Activated T-helper 2 cell treated with anti-CD3 and anti-CD28 coated beads, Interferon-gamma antibody, Interleukin-2, Interleukin-4, amounts not matched to agents 10 μg/mL and 5 μg/mL and 100 μg/mL, durations not matched to agents 14 hours and 24 hours and 36 hours (primary cell): Measurements from ENCODE around the gene SLC39A3. TPM values are rescaled to one million over a fixed set of nuclear protein-coding genes. Genes with fewer than 3 reads are reported as not detected.

ENCODE experiments used
- DNase-seq: peaks from one replicate; pipeline ENCODE4 v3.0.0; 2021; ENCODE audit warnings: low spot score
- H3K27ac Mint-ChIP-seq: one replicate; pipeline ENCODE4 v1.8.0; 2021; ENCODE audit warnings: mixed read lengths
- H3K27me3 Mint-ChIP-seq: one replicate; pipeline ENCODE4 v1.8.0; 2021; ENCODE audit warnings: low read depth, mixed read lengths
- H3K36me3 Mint-ChIP-seq: one replicate; pipeline ENCODE4 v1.8.0; 2021; ENCODE audit warnings: low read depth, mixed read lengths
- H3K4me1 Mint-ChIP-seq: one replicate; pipeline ENCODE4 v1.8.0; 2021; ENCODE audit warnings: low read depth, mixed read lengths
- H3K4me3 Mint-ChIP-seq: one replicate; pipeline ENCODE4 v1.8.0; 2021; ENCODE audit warnings: low read depth, mild to moderate bottlenecking, moderate library complexity, mixed read lengths
- H3K9me3 Mint-ChIP-seq: one replicate; pipeline ENCODE4 v1.8.0; 2021; ENCODE audit warnings: mixed read lengths
- intact Hi-C: fragments of 100-400 bp; cut with micrococcal nuclease; formaldehyde crosslinking; loops from one replicate; pipeline ENCODE4 v1.15.1; 2023
- total RNA-seq: library from RNA; stranded (reverse); gene quantifications from 2 replicates; pipeline ENCODE4 v1.2.3, GENCODE V29; 2022

Gene SLC39A3
- total RNA-seq, 1 donor from 2014 or later: 39.4 TPM

DNA sequence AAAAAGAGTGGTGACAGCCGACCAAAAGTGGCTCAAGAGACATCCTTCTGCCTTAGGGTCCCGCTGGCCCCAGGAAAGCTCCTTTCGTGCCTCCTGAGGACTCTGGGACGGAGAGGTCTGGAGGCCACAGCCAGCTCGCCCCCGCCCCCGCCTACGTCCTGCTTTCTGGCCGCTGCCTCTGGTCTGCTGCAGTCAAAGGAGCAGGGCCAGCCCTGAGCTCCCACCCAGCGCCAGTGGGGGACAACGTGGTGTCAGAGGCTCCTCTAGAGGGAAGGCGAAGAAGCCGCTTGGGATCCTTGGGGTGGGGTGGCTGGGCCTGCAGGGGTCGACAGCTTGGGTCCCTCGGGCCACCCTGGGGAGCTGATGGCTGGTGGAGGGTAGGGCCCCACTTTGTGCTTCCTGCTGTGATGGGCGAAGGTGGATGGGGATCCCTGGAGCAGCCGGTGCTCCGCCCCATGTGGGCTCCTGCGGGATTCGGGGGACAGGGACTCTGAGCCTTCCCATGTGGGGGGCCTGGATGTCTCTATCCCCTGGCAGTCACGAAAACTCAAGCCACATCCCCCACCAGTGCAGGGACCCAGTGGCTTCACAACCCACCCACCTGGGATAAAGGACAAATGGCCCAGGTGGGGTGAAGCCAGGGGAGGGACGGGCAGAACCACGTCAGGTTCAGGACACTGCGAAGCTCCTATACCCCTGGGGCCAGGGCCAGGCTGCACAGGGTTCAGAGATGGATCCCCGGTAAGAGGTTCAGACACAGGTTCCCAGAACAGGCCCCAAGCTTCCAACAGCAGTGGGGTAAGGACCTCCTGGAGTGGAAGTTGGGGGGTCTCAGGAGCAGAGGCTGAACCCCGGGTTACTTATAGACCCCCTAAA, 9.6 kb downstream of the SLC39A3 start:
- Mint-ChIP-seq H3K4me3 (no peak overlapping the region), H3K36me3 (peaks cover 11% of the 10 kb centered on the region), H3K9me3 (no peaks in the 10 kb centered on the region), H3K4me1 (no peaks in the 10 kb centered on the region), H3K27me3 (peaks cover 2% of the 10 kb centered on the region), H3K27ac (no peak overlapping the region)
- intact Hi-C loops: no loop called here
- DNase-seq: no peak

DNA sequence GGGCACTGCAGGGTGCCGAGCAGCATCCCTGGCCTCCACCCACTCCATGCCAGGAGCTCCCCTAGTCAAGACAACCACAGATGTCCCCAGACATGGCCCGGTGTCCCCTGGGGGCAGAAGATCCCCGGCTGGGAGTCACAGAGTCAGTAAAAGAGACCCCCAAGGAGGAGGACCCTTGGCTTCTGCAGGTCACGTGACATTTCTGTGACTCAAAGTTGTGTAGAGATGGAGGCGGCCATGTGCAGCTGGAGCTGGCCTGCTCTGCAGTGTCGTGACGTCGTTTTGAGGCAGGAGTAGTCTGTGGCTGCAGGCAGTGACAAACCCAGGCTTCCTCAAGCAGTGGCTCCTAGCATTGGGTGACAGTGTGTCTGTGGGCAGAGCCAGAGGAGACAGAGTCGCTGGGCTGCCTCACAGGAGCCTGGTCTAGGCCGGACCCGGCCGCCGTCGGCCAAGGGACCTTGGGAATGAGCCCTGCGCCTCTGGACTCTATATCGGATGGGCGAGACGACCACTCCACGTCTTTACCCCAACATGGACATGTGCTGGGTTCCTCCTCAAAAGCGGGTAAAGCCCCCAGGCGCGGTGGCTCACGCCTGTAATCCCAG, 10.9 kb downstream of the SLC39A3 start:
- intact Hi-C loops: no loop called here
- H3K27me3 Mint-ChIP-seq: peaks cover 6% of the 10 kb centered on the region
- no peaks in the 10 kb centered on the region for H3K9me3 Mint-ChIP-seq
- DNase-seq: no peak
- H3K4me3 Mint-ChIP-seq: no peak overlapping the region
- H3K36me3 Mint-ChIP-seq: peaks cover 3% of the 10 kb centered on the region
- H3K27ac Mint-ChIP-seq: no peak overlapping the region
- no peaks in the 10 kb centered on the region for H3K4me1 Mint-ChIP-seq

DNA sequence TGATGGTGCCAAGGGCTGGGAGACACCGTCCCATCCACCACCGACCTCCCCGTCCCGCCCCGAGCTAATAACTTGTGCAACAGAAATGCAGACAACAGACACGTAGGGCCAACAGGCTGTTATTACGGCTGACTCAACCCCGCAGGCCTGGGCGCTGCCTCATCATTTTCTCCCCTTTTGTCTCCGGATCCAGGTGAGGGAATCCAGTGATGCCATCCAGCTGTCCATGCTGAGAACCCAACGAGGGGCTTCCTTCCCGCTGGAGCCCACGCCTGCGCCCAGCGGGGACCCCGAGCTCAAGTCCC, 12.2 kb downstream of the SLC39A3 start:
- no peaks in the 10 kb centered on the region for H3K9me3 Mint-ChIP-seq
- intact Hi-C loops: no loop called here
- DNase-seq: no peak

DNA sequence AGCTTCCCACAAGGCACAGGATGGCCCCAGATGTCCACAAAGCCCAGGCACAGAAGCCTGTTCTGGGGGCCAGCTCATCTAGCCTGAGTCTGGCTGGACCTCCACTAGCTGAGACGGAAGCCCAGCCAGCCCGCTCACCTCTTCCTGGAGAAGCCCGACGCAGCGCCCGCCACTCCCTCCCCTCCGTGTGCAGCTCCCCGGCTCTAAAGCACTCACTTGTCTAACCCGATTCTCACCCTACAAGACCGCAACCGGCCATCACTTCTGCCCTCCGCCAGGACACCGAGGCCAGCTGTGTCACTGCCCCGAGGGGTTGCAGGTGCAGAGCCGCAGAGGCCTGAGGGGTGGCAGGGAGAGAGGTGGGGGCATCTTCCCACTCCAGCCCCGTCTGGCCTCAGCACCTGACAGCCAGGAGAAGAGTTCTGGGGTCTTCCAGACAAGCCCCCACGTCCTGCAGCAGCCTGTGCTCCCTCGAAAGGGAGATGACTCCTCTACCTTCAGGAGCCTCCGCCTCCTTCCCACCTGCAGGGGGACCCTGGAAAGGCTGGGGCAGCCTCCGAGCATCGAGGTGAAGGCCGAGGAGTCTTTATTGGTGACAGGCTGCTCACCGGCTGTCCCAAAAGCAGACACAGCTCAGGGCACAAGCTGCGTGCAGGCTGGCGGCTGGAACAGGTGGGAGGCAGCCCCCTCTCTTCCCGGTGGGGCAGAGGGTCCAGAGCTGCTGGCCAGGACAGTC, 12.7 kb downstream of the SLC39A3 start:
- intact Hi-C loops: no loop called here
- Mint-ChIP-seq H3K27ac (no peak overlapping the region), H3K9me3 (no peaks in the 10 kb centered on the region), H3K36me3 (no peaks in the 10 kb centered on the region), H3K27me3 (peaks cover 9% of the 10 kb centered on the region), H3K4me1 (no peaks in the 10 kb centered on the region), H3K4me3 (no peak overlapping the region)
- no peak for DNase-seq

More for the DNA sequence above, 12.2 kb downstream of the SLC39A3 start:
- no peak overlapping the region for H3K27ac Mint-ChIP-seq
- H3K27me3 Mint-ChIP-seq: peaks cover 6% of the 10 kb centered on the region
- H3K36me3 Mint-ChIP-seq: no peaks in the 10 kb centered on the region
- H3K4me3 Mint-ChIP-seq: no peak overlapping the region
- no peaks in the 10 kb centered on the region for H3K4me1 Mint-ChIP-seq

DNA sequence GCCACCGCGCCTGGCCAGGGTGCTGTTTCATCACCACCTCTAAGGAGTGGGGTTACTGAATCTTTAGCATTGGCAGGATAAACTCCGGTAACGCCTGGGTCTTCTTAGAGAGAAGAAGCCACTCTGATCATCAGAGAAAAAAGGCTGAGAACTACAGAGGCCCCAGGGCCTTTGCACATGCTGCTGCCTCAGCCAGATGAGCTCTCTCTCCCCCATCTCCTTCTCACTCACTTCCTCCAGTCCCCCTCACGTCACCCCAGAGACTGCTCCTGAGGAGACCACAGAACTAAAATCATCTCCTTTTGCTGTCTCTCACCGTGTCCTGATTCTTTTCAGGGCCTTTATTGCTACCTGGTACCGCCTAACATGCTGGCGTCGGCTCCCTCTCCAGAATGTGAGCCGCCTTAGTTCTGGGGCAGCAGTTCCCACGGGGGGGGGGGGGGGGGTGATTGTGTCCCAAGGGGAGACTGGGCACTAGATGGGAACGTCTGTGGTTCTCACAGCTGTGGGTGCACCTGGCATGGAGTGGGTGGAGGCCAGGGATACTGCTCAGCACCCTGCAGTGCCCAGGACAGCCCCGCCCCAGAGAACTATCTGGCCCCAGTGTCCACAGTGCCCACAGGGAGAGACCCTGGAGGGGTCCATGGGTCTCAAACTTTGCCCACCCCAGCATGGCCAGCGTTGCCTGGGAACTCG, 13.5 kb downstream of the SLC39A3 start:
- H3K4me3 Mint-ChIP-seq: no peak overlapping the region
- intact Hi-C loops: no loop called here
- H3K27me3 Mint-ChIP-seq: peaks cover 14% of the 10 kb centered on the region

DNA sequence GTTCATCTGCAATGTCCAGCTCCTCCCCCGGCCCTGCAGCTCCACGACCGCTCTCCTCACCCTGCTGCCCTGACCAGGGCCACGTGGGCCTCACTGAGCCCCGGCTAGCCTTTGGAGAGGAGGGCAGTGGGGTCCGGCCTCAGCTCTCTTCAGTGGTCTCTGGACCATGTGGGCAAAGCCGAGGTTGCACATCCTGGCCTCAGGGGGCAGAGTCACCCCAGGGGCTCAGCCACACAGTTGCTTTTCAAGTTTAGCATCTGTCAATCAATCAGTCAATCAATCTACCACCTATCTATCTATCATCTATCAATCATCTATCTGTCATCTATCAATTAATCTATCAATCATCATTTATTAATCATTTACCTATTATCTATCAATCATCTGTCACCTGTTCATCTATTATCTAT, 15.7 kb downstream of the SLC39A3 start:
- Mint-ChIP-seq H3K4me3 (no peak overlapping the region), H3K27me3 (peaks cover 23% of the 10 kb centered on the region), H3K4me1 (no peaks in the 10 kb centered on the region), H3K27ac (no peak overlapping the region), H3K9me3 (no peaks in the 10 kb centered on the region), H3K36me3 (no peaks in the 10 kb centered on the region)
- DNase-seq: no peak
- intact Hi-C loops: no loop called here

More for the DNA sequence above, 13.5 kb downstream of the SLC39A3 start:
- Mint-ChIP-seq H3K27ac (no peak overlapping the region), H3K9me3 (no peaks in the 10 kb centered on the region), H3K4me1 (no peaks in the 10 kb centered on the region), H3K36me3 (no peaks in the 10 kb centered on the region)
- no peak for DNase-seq

DNA sequence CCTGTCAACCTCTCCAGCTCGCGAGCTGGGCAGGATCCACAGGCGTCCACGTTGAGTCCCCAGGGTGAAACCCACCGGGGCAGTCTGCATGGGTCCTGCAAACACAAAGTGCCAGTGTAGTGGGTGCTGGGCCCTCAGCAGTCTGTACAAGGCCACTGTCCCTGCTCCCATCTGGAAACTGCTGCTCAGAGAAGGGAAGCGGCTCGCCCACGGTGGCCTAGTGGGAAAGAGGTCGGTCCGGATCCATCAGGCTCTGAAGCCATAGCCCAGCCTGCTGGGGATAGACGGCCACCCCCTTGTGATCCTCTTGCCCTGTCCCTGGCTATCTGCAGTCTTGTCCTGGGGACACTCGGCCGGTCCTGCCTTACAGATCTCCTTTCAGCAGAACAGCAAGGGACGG, 16.1 kb downstream of the SLC39A3 start:
- no peak for DNase-seq
- Mint-ChIP-seq H3K4me3 (no peak overlapping the region), H3K9me3 (no peaks in the 10 kb centered on the region), H3K4me1 (no peaks in the 10 kb centered on the region), H3K27ac (no peak overlapping the region), H3K36me3 (no peaks in the 10 kb centered on the region), H3K27me3 (peaks cover 25% of the 10 kb centered on the region)
- intact Hi-C loops: no loop called here

DNA sequence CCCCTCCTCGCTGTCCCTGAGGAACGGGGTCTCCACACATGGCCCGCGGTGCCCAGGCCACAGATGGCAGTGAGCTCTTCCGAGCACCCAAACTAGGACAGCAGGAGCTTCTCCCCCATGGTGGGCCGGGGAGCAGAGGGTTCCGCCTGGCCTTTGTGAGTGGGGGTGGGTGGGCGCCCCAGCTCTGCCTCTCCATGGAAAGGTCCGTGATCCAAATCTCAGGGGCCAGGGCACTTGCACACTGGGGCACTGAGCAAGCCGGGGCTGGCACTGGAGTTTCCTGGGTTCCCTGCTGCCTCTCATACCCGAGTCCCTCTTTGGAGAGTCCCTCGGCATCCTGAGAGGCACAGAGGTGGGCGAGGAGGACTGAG, 16.5 kb downstream of the SLC39A3 start:
- Mint-ChIP-seq H3K4me1 (no peaks in the 10 kb centered on the region), H3K27me3 (peaks cover 25% of the 10 kb centered on the region), H3K36me3 (no peaks in the 10 kb centered on the region), H3K27ac (no peak overlapping the region), H3K4me3 (no peak overlapping the region), H3K9me3 (no peaks in the 10 kb centered on the region)
- intact Hi-C loops: no loop called here
- no peak for DNase-seq

DNA sequence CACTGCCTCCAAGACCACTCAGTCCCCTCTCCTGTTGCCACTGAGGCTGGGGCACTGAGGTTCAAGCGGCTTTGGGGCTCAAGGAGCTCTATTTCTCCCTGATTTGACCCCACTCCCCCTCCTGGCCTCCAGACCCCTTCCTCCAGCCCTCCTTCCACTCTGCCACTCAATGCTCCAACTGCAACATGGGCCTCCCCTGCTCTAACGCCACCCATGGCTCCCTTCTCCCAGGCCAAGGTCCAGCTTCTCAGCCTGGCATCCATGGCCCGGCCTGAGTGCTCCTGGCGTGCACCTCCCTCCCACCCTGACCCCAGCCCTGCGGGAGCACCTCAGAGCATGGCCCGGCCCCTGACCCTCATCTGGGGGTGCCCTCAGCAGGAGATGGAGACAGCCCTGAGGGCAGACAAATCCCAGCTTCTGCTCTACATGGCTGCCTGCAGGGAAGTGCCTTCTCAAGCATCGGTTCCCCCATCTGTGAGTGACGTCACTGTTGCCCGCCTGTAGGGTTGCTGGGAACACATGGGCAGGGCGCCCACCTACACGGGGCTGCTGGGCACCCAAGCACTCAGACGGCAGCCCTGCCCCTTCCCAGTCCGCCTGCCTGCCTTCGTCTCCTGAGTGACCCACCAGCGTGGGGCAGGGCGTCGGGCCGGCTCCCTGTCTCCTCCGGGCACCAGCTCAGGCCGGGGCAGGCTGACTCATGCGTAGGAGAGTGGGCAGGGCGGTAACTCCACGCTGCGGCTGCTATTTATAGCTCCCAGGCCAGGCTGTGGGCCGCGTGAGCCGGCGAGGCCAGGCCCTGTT, 17.1 kb downstream of the SLC39A3 start:
- no peak for DNase-seq
- no peaks in the 10 kb centered on the region for H3K36me3 Mint-ChIP-seq
- no peaks in the 10 kb centered on the region for H3K9me3 Mint-ChIP-seq
- H3K4me1 Mint-ChIP-seq: no peaks in the 10 kb centered on the region
- no peak overlapping the region for H3K4me3 Mint-ChIP-seq
- intact Hi-C loops: no loop called here
- peaks cover 25% of the 10 kb centered on the region for H3K27me3 Mint-ChIP-seq
- H3K27ac Mint-ChIP-seq: no peak overlapping the region

DNA sequence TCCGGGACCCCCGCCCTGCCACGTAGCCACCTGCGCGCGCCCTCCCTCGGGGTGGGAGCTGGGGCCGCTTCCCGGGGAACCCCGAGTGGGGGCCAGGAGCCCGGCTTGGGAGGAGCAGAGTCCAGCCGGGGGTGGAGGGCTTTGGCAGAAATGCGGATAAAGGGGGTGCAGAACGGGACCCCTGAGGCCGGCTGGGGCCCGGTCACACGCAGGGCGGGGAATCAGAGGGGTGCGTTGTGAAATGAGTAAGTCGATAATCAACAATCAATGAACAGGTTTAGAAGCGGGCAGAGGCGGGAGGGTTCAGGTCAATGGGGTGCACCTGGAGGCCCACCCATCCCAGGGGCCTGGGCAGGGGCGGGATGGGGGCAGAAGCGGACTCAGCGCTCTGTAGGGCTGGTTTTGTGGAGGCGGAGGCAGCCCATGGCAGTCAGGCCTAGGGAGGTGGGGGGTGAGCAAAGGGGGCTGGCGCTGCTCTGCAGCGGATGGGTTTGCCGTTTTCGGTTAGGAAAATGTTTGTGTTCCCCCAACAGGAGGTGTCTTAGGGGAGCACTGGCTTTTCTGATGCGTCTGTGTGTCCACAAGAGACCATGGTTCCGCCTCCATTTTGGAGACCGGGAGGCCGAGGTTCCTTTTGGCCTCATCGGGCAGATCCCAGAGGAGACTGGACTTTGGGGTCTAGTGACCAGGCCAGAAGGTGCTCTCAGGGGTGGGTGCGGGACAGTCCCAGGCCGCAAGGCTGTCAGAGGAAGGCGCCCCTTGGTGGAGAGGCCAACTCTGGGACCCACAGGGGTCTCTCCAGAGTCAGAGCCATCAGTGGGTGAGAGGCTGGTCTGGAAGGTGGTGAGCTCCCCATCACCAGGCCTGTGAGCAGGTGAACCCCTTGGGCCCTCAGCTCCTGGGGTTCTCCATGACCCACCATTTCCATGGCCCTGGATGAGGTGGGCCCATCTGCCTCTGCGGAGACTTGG, 18.0 kb downstream of the SLC39A3 start:
- H3K36me3 Mint-ChIP-seq: no peaks in the 10 kb centered on the region
- intact Hi-C loops: no loop called here
- no peaks in the 10 kb centered on the region for H3K9me3 Mint-ChIP-seq
- no peak for DNase-seq
- no peak overlapping the region for H3K4me3 Mint-ChIP-seq
- H3K4me1 Mint-ChIP-seq: no peaks in the 10 kb centered on the region
- no peak overlapping the region for H3K27ac Mint-ChIP-seq
- H3K27me3 Mint-ChIP-seq: peaks cover 25% of the 10 kb centered on the region

DNA sequence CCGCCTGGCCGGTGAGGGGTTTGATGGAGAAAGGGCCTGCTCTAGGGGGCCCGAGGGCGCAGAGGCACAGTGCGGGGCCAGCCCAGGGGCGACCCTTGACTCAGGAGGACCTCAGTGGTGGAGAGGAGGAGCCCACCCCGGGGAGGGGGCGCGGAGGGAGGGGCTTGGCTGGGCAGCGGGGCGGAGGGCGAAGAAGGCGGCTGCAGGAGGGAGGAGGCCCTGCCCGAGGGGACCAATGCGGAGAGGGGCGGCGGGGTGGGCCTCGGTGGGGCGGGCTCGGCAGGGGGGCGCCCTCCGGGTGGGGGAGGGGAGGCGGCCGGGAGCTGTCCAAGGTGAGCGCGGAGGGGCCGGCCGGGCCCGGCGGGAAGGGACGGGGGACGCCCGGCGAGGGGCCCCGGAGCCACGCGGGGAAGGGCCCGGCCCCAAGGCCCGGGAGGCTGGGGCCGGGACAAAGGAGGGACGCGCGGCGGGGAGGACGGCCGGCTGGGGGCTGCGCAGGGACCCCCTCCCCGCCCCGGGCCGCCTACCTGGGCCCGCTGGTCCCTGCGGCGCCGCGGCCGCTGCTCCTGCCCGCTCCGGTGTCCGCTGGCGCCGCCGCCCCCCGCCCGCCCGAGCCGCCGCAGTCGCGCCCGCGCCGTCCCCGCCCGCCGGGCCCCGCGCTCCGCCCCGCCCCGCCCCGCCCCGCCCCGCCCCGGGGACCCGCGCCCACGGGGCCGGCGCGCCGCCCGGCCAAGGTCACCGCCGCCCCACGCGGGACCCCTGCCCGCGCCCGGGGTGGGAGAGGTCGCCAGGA, 18.8 kb downstream of the SLC39A3 start, which contains the start of gene DIRAS1:
Gene DIRAS1 (minus strand): TSS at position 596 of the 793 bp plus-strand sequence. CDS start 3,566 bp downstream, outside the sequence.
- H3K27ac Mint-ChIP-seq: no peak within 1 kb of the TSS
- DNase-seq: no peak
- no peak within 1 kb of the TSS for H3K4me3 Mint-ChIP-seq
- H3K4me1 Mint-ChIP-seq: no peaks in the 10 kb centered on the region
- peaks cover under 1% of the 10 kb centered on the region for H3K9me3 Mint-ChIP-seq
- peaks cover under 1% of the 10 kb centered on the region for H3K36me3 Mint-ChIP-seq
- intact Hi-C loops: no loop called here
- peaks cover 23% of the 10 kb centered on the region for H3K27me3 Mint-ChIP-seq
